IPS-18a (cell line): ENCODE results near the gene UNK.
"Not testable (repeated sequence)": the region's sequence is repeated elsewhere in the genome, so short reads cannot be mapped to it uniquely, and the experiment has no call there.

Experiments
- H3K27ac ChIP-seq: one replicate; pipeline ENCODE4 v1.5.1; 2013; ENCODE audit warnings: low read length
- H3K27me3 ChIP-seq: one replicate; pipeline ENCODE4 v1.6.1; 2013; ENCODE audit warnings: mild to moderate bottlenecking, low read length; ENCODE audit not compliant: control insufficient read depth, insufficient read depth
- H3K36me3 ChIP-seq: one replicate; pipeline ENCODE4 v1.6.1; 2013; ENCODE audit warnings: low read depth, low read length; ENCODE audit not compliant: control insufficient read depth
- H3K4me1 ChIP-seq: one replicate; pipeline ENCODE4 v1.6.1; 2013; ENCODE audit warnings: low read depth, low read length; ENCODE audit not compliant: control insufficient read depth
- H3K4me3 ChIP-seq: one replicate; pipeline ENCODE4 v1.5.1; 2013; ENCODE audit warnings: low read length
- H3K9ac ChIP-seq: one replicate; pipeline ENCODE4 v1.6.1; 2013; ENCODE audit warnings: mild to moderate bottlenecking, low read length, moderate library complexity
- H3K9me3 ChIP-seq: one replicate; pipeline ENCODE4 v1.6.1; 2013; ENCODE audit warnings: low read depth, low read length; ENCODE audit not compliant: control insufficient read depth

Gene UNK

DNA sequence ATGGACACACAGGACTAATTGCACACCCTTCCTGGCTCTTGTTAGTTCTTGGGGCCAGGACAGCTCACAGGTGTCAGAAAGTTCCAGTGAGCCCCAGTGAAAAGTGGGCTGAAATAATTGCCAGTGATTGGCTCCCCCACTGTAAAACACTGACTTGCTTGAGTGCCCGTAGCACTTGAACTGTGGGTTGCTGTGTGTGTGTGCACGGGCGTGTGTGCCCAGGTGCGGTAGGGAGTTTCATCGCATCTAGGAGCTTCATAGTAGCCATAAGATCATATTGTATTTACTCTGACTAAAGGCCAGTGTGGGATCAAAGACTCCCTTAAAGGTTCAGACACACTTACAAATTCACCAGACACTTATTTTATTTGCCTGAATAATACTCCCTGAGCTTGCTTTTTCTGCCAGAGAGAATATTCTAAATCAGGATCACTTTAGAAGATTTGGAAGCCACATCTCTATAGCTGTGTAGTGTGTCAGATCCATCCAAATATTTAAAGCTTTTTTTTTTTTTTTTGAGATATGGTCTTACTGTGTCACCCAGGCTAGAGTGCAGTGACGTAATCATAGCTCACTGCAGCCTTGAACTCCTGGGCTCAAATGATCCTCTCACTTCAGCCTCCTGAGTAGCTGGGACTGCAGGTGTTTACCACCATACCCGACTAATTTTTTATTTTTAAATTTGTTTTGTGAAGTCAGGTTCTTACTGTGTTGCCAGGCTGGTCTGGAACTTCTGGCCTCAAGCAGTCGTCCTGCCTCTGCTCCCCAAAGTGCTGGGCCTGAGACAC lies 11.4 kb downstream of the UNK start:
- Histone ChIP-seq H3K36me3 (peaks cover 47% of the 10 kb centered on the region), H3K9ac (no peak overlapping the region), H3K27me3 (no peaks in the 10 kb centered on the region), H3K27ac (no peak overlapping the region), H3K9me3 (no peaks in the 10 kb centered on the region), H3K4me1 (no peaks in the 10 kb centered on the region), H3K4me3 (no peak overlapping the region)

DNA sequence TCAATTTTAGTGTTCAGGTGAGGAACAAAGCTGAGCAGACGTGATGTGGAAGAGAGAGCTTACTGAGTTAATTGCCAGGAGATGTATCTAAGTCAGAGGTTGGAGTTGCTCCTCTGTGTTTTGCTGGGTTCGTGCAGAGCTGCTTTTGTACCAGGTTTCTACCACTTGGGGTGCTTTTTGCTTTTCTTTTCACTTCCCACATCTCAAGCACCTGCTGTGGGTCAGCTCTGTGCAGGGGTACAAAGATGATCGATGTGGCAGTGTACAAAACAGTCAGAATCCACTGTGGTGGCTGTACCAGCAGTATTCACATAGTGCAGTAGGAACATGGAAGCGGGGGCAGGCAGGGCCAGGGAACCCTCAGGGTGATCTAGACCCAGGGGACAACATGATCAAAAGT lies 14.8 kb downstream of the UNK start:
- Histone ChIP-seq H3K36me3 (peaks cover 24% of the 10 kb centered on the region), H3K27me3 (no peaks in the 10 kb centered on the region), H3K4me1 (no peaks in the 10 kb centered on the region), H3K9me3 (no peaks in the 10 kb centered on the region), H3K9ac (no peak overlapping the region), H3K27ac (no peak overlapping the region), H3K4me3 (no peak overlapping the region)

DNA sequence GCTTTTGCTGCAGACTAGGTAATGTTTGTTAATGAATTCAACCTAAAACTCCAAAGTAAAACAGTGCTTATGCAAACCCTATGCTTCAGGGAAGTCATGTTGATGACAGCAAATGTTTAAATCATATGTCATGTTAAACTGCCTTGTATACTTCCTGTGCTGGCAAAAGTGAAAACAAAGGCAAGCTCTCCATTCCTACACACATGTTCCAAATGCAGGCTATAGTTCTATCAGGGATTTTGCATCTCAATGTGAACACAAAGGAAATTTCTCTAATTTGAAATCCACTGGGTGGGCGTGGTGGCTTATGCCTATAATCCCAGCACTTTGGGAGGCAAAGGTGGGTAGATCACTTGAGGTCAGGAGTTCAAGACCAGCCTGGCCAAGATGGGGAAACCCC lies 19.3 kb downstream of the UNK start:
- H3K9ac ChIP-seq = no peak overlapping the region
- no peak overlapping the region for H3K4me3 ChIP-seq
- H3K4me1 ChIP-seq = no peaks in the 10 kb centered on the region
- H3K27ac ChIP-seq = no peak overlapping the region
- no peaks in the 10 kb centered on the region for H3K9me3 ChIP-seq
- H3K27me3 ChIP-seq = no peaks in the 10 kb centered on the region
- peaks cover 11% of the 10 kb centered on the region for H3K36me3 ChIP-seq

DNA sequence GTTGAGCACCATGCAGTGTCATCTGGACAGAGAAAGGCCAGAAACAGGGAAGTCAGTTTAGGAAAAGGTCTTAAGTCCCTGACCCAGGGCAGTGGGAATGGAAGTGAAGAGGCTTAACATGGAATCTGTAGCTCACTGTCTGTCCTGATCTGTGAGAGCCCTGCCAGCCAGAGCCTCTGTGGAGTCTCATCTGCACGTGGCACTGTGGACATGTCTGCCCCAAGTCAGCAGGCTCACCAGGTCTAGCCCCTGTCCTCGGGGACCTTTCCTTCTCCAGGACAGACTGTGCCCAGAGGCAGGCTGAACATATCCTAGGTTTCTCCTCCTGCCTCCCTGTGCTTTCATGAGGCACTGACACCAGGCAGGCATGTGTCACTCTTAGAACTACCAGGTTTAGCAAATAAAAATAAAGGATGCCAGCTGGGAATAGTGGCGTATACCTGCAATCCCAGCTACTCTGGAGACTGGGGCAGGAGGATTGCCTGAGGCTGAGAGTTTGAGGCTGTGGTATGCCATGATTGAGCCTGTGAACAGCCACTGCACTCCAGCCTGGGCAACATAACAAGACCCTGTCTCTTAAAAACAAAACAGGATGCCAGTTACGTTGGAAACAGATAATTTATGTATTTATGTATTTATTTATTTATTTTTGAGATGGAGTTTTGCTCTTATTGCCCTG lies 22.4 kb downstream of the UNK start:
- Histone ChIP-seq H3K9me3 (no peaks in the 10 kb centered on the region), H3K9ac (no peak overlapping the region), H3K27me3 (no peaks in the 10 kb centered on the region), H3K4me3 (no peak overlapping the region), H3K36me3 (peaks cover 17% of the 10 kb centered on the region), H3K4me1 (no peaks in the 10 kb centered on the region), H3K27ac (no peak overlapping the region)

DNA sequence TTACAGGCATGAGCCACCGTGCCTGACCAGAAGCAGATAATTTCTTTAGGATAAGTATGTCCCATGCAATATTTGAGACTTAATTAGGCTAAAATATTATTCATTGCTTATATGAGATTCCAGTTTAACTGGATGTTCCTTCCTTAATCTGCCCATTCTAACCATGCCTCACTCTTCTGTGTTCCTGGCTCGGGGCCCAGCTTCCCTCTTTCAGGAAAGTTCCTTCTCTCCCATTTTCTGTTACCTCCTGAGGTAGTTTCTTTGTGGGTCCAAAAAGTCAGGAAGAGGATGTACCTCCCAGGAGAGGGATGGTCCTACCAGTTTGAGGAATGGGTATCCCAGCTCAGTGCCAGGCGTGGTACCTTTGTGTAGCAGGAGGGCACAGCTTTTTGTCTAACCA lies 23.3 kb downstream of the UNK start:
- no peak overlapping the region for H3K4me3 ChIP-seq
- H3K27ac ChIP-seq = no peak overlapping the region
- no peak overlapping the region for H3K9ac ChIP-seq
- no peaks in the 10 kb centered on the region for H3K4me1 ChIP-seq
- peaks cover 26% of the 10 kb centered on the region for H3K36me3 ChIP-seq
- no peaks in the 10 kb centered on the region for H3K9me3 ChIP-seq
- no peaks in the 10 kb centered on the region for H3K27me3 ChIP-seq

DNA sequence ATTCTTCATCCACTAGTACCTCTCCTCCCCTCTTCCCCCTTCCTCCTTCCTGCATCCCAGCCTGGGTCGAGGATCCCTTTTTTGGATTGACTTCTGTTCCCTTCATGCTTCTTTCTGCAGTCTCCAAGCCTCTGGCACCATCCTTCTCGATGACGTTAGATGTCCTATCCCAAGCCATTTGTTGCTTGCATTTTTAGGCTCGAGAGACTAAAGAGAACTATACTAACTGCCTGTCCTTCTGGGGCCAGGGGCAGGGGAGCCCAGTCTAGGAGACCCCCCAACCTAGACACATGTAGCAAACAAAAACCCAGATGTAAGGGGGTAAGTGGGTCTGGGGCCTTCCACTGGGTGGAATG lies 23.9 kb downstream of the UNK start:
- H3K4me1 ChIP-seq = no peaks in the 10 kb centered on the region
- H3K27me3 ChIP-seq = no peaks in the 10 kb centered on the region
- H3K36me3 ChIP-seq = peaks cover 29% of the 10 kb centered on the region
- no peak overlapping the region for H3K27ac ChIP-seq
- H3K9me3 ChIP-seq = no peaks in the 10 kb centered on the region
- no peak overlapping the region for H3K9ac ChIP-seq
- H3K4me3 ChIP-seq = no peak overlapping the region

DNA sequence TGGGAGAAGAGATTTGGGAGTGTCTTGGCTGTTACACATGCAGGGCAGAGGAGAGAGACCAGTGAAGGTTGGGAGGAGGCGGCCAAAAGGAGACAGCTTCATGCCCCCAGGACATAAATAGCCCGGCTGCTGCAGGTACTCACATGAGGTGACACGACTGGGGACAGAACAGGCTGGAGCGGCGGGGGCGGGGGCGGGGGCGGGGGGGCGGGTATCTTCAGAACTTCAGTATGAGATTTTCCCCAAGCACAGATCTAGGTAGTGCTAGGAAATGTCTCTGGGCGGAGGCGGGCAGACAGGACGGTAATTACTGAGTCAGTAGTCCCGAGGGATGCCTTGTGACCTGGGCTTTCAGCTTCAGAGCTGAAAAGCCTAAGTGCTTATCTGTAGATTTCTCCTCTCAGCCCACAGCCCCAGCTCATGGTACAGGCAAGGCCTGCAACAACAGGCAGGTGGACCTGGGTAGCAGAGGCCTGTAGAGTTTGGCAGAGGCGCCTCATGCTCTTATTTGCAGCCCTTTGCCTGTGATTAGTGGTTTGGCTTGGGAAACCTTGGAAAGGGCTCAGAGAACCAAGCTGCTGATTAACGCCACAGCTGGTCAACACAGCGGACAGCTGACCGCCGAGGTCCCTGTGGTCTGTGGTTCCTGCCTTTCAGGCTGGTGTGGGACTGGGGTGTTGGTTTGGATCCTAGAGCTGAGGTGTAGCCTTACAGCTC lies 24.5 kb downstream of the UNK start:
- Histone ChIP-seq H3K27me3 (no peaks in the 10 kb centered on the region), H3K27ac (no peak overlapping the region), H3K36me3 (peaks cover 34% of the 10 kb centered on the region), H3K4me3 (no peak overlapping the region), H3K4me1 (no peaks in the 10 kb centered on the region), H3K9ac (no peak overlapping the region), H3K9me3 (no peaks in the 10 kb centered on the region)

DNA sequence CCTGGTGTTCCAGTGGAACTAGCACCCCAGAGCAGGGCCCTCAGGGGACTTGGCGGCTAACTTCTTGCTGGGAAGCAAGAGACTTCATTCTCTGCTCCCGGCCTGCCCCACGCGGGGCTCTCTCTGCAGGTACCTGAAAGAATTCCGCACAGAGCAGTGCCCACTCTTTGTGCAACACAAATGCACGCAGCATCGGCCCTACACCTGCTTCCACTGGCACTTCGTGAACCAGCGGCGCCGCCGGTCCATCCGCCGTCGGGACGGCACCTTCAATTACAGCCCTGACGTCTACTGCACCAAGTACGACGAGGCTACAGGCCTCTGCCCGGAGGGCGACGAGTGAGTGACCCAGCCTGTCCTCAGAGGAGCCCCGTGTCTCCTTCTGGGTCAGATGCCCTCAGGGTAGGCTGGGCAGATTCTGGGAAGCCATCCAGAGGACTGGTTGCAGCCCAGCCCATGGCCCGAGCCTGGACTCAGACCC lies 25.1 kb downstream of the UNK start:
- Histone ChIP-seq H3K9me3 (no peaks in the 10 kb centered on the region), H3K9ac (no peak overlapping the region), H3K27me3 (no peaks in the 10 kb centered on the region), H3K36me3 (peaks cover 38% of the 10 kb centered on the region), H3K27ac (no peak overlapping the region), H3K4me1 (no peaks in the 10 kb centered on the region), H3K4me3 (no peak overlapping the region)

DNA sequence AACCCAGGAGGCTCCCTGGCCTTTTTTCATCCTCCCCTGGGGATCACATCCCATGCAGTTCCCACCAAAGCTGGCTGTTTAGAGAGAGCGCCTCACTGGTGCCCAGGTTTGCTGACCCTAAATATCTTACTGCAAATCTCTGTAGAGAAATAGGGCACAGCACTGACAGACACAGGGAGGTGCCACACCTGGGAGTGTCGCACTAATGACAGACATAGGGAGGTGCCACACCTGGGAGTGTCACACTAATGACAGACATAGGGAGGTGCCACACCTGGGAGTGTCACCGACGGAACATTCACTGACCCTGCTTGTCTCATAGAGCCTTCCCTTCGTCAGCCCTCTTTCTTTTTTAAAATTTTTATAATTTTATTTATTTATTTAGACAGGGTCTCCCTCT lies 25.6 kb downstream of the UNK start:
- Histone ChIP-seq H3K9me3 (no peaks in the 10 kb centered on the region), H3K9ac (no peak overlapping the region), H3K4me3 (no peak overlapping the region), H3K27me3 (no peaks in the 10 kb centered on the region), H3K27ac (no peak overlapping the region), H3K4me1 (no peaks in the 10 kb centered on the region), H3K36me3 (peaks cover 43% of the 10 kb centered on the region)

DNA sequence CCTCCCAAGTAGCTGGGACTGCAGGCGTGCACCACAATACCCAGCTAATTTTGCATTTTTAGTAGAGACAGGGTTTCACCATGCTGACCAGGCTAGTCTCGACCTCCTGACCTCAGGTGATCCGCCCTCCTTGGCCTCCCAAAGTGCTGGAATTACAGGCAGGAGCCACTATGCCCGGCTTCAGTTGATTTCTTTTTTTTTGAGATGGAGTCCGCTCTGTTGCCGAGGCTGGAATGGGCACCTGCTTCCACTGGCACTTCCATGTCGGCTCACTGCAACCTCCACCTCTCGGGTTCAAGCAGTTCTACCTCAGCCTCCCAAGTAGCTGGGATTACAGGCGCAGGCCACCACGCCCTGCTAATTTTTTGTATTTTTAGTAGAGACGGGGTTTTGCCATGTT lies 26.1 kb downstream of the UNK start:
- not testable (repeated sequence) for H3K4me1 ChIP-seq, H3K27me3 ChIP-seq, H3K4me3 ChIP-seq, H3K9ac ChIP-seq, H3K9me3 ChIP-seq, H3K27ac ChIP-seq
- H3K36me3 ChIP-seq = peaks cover 45% of the 10 kb centered on the region

DNA sequence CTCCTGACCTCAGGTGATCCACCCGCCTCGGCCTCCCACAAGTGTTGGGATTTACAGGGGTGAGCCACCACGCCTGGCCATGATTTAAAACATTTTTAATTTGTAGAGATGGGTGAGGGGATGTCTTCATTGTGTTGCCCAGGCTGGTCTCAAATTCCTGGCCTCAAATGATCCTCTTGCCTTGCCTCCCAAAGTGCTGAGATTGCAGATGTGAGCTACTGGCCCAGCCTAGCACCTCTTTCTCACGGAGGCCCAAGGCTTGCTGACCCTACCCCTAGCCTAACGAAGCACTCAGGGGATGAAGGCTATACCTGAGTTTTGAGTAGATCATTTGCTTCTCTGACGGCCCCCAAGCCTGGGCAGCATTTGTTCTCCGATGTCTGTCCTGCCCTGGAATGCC lies 26.6 kb downstream of the UNK start:
- Histone ChIP-seq H3K4me3 (no peak overlapping the region), H3K9me3 (no peaks in the 10 kb centered on the region), H3K27ac (no peak overlapping the region), H3K36me3 (peaks cover 48% of the 10 kb centered on the region), H3K9ac (no peak overlapping the region), H3K4me1 (no peaks in the 10 kb centered on the region), H3K27me3 (no peaks in the 10 kb centered on the region)
